Stimulated activated naive CD4-positive, alpha-beta T cell treated with Interleukin-2 at 50 U/mL for 16 hours (primary cell): ENCODE measurements around the gene FBXO24.
A peak's percentile ranks its signal among the peaks of the same experiment; 100 is the strongest.

Experiments
- DNase-seq: peaks from one replicate; lab custom pipeline; 2025; lab: John Stamatoyannopoulos, UW

The FBXO24 gene

DNA sequence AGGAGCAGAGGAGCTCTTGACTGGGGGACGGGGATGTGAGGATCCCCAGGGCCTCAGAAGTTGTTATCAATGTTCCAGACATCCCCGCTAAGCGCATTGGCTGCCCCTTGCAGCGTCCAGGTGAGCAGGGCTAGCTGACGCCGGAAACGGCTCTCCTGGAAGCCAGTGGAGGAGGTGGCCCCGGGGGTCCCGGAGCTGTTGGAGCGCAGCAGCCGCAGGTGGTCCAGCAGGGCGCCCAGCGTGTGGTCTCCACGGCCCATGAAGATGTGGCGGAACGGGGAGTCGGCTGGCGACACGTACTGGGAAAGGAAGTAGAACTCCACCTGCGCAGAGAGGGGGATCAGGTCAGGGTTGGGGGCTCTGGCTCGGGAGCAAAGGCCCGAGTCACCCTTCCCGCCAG lies 34.7 kb downstream of the FBXO24 start:
- no peak for DNase-seq

DNA sequence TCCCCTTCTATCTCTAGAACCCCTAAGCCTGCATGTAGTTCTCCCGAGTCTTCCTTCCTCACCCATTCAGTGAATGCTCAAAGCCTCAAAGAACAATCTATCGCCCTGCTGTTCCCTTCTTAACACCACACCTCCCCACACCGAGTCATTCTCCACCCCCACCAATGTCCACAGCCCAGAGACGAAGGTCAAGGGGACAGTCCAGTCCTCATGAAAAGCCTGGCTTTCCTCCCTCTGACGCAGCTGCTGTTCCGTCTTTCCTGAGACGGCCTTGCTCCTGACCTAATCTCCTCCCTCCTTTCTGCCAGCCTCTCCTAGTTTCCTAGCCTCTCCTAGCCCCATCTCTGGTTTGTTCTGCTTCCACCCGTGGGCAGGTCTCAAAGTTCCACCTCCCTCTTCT lies 35.4 kb downstream of the FBXO24 start:
- DNase-seq = no peak

DNA sequence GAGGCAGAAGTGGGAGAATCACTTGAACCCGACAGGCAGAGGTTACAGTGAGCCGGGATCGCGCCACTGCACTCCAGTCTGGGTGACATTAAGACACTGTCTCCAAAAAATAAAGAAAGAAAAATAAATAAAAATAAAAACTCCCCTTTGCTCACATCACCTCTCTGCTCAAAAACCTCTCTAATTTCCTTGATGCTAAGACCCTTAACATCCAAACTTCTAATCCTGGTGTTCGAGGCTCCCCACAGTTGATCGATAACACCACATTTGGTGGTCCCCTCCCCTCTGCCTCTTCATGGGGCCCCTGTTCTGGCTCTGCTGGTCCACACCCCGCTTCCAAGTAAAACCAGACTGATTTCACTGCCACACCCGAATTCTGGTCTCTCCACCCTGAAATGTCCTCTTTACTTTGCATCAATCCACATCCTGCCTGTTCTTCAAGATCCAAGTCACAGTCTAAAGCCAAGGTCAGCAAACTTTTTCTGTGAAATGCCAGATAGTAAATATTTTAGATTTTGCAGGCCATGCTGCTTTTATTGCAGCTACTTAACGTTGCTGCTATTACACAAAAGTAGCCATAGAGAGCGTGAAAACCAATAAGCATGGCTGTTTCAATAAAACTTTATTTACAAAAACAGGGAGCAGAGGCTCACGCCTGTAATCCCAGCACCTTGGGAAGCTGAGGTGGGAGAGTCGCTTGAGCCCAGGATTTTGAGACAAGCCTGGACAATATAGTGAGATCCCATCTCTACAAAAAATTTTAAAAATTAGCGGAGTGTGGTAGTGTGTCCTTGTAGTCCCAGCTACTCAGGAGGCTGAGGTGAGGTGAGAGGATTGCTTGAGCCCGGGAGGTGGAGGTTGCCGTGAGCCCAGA lies 38.1 kb downstream of the FBXO24 start:
- no peak for DNase-seq

DNA sequence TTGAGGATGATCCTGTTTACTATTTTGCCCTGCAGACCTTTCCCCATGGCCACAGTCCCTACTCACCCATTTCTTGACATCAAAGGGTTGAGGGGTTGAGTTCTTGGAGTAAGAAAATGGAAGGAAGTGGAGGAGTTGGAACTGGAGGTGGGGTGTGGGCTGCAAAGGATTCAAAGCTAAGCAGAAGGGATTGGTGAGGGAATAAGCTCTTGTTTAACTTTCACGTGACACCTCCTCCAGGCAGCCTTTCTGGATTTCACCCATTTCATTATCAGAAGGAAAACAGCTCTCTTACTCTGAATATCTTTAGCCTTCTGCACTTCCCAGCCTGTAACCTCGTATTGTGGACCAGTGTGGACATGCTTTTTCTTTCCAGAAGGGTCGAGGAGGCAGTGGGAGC lies 39.9 kb downstream of the FBXO24 start:
- no peak for DNase-seq

DNA sequence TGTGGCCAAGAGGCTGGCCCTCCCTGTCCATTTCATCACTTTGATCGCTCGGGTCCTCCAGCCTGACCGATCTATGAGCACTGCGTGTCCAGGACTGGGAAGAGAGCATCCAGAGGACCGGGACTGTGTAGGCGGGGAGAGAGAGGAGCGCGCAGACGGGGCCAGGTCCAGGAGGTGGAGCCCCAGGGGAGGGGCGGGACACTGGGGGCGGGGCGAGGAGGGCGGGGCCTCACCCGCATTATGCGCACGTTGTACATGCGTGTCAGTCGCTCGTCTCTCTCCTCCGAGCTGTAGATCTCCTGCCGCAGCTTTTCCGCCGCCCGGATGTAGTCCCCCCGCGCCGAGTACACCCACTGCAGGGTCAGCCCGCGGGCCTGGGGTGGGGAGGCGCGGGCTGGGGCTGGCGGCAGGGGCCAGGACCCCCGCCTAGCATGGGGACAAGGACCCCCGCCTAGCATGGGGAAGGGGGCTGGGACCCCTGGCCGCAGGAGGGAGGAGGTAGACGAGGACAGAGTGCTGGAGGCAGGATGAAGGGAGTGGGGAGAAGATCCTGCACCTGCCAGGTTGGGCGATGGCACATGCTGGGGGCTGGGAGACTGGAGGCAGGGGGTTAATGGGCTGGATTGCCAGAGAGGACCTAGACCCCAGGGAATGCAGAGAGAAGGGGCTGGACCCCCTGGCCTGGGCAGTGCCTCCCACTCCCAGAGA lies 40.6 kb downstream of the FBXO24 start:
- peak; percentile 82 for DNase-seq

DNA sequence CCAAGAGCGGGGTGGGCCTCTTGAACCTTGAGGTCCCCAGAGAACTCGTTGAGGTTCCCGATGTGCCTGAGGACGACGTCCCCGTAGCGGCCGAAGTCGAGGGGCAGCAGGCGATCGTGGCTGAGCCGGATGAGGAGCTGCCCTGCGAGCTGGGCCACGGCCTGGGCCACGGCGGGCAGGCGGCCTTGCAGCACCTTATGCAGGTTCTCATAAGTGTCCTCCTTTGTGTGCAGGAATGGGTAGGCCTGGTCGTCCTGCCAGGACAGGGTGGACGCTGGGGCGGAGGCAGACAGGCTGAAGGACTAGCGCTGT lies 41.1 kb downstream of the FBXO24 start:
- no peak for DNase-seq

DNA sequence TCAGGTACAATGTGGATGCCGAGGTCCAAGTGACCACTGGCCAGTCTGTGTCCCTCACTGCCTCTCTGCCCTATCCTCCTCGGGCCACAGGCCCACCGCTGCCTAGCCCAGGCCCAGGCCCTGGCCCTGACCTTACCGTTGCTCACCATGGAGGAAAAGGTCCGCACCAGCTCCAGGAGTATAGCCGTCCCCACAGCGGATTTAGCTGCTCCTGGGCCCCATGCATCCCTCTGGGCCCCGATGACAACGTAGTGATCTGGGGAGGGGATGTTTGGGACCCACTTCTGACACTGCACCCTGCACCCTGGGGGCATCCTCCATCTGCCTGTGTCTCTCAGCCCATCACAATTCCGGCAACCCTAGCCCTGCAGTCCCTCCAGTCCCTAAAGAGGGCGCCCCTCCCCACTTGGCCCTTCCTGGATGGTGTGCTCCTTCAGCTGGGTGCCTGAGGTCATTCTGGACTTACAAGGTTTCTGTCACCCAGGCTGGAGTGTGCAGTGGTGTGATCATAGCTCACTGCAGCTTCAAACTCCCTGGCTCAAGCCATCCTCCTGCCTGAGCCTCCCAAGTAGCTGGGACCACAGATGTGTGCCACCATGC lies 43.1 kb downstream of the FBXO24 start:
- DNase-seq = no peak

DNA sequence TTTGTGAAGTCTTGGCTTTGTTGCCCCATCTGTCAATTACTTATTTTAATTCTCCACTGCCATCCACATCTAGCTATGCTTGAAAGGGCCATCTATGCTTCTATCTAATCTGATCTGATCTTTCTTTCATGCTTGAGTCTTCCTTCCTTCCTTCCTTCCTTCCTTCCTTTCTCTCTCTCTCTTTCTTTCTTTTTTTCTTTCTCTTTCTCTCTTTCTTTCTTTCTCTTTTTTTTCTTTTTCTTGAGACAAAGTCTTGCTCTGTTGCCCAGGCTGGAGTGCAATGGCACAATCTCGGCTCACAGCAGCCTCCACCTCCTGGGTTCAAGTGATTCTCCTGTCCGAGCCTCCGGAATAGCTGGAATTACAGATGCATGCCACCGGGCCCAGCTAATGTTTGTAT lies 43.9 kb downstream of the FBXO24 start:
- DNase-seq = no peak

DNA sequence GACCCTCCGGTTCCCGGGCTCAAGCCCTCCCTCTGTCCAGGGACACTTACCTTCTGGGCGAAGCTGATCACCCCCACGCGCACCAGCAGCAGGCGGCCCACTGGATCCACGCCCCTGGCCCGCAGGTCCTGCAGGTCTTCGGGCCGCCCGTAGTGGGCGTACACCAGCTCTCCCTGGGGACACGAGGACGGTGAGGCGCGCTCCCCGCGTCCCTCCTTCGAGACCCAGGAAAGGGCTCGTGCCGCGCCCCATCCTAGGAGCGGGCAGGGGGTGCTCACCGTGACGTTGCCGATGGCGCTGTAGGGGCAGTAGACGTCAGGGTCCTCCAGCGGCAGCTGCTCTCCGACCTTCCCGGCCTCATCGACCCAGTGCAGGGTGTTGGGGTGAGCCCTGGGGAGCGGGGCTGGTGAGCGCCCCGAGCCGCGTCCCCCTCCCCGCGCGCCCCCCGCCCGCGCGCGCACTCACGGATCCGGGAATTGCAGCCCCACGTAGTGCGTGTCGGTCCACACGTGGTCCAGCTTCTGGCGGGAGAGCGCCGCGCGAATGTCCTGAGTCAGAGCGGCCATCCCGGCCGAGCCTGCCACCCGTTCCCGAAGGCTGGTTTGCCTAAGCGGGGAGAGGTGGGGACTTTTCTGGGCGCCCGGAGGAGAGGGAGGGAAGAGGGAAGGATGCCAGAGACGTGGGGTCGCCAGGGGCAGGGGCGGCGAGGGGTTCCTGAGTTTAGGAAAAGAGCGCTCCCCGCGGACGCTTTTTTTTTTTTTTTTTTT lies 47.0 kb downstream of the FBXO24 start:
- peak; percentile 58 for DNase-seq

DNA sequence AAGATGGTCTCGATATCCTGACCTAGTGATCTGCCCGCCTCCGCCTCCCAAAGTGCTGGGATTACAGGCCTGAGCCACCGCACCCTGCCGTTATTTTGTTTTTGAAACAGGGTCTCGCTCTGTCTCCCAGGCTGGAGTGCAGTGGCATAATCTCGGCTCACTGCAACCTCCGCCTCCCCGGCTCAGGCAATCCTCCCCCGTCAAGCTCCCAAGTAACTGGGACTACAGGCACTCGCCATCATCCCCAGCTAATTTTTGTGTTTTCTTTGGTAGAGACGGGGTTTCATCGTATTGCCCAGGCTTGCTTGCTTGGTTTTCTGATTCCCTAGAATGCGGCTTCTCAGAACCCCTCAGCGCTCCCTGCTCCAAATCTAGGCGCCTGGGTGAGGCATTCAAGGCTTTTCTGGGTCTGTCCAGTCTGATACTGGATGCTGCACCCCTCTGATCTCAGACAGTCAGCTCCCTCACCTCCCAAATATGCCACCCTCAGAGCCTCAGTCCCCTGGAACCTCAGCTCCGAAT lies 53.9 kb downstream of the FBXO24 start:
- no peak for DNase-seq

DNA sequence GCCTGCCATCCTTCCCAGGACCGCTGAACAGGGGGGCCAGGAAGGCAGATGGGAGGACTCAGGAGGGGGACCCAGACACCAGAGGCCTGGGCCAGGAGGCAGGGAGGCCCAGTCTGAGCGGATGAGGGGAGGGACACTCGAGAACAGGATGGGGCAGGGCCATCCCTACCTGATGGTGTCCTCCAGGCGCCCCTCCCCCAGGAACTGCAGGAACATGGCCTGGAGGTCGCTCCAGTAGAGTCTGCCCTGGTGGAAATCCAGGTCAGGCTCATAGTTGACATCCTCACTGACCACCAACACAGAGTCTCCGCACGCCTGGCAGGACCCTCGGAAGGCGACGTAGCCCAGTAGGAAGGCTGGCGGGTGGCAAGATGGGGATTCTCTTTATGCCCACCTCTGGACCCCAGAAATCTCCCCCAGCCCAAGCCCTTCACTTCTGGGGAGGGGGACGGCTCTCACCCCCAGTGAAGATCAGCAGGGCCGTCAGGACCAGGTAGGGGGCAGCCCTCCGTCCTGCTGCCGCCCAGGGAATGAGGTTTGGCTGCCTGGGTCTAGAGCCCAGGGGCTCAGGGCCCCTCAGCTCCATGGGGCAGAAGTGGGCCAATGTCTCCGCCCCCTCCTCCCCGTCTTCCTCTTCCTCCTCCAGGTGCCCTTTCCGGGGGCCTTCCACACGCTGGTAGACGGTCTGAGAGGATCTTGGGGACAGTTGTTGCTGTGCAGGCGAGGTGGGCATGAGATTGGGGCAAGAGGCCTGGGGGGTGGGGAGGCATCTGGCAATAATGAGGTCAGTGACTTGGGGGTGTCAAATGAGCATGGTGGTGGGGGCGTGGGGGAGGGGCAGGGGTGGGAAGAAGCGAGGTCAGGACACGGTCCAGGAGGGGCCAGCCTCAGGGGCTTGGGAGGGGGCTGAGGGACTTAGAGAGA lies 54.7 kb downstream of the FBXO24 start:
- no peak for DNase-seq

DNA sequence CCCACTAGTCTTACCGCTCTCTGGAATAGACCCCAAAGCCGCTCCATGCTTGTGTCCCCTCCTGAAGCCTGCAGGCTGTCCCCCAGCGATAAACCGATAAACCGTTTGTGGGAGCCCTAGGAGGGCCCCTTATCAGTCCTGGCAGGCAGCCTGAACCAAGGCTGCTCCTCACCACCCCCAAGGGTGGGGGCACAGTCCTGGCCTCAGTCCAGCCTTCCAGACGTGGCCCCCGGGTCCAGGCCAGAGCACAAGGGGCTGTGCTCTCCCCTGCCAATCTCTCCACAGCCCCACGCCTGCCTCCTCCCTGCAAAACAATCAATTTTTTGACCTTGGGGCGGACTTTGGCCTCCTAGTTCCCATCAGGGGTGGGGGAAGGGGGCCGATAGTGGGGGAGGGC lies 55.3 kb downstream of the FBXO24 start, which contains the start of gene TFR2:
TFR2 (minus strand) TSS at position 90 of the 397 bp plus-strand sequence; CDS start at position 47, 43 bp downstream.
- DNase-seq = no peak

DNA sequence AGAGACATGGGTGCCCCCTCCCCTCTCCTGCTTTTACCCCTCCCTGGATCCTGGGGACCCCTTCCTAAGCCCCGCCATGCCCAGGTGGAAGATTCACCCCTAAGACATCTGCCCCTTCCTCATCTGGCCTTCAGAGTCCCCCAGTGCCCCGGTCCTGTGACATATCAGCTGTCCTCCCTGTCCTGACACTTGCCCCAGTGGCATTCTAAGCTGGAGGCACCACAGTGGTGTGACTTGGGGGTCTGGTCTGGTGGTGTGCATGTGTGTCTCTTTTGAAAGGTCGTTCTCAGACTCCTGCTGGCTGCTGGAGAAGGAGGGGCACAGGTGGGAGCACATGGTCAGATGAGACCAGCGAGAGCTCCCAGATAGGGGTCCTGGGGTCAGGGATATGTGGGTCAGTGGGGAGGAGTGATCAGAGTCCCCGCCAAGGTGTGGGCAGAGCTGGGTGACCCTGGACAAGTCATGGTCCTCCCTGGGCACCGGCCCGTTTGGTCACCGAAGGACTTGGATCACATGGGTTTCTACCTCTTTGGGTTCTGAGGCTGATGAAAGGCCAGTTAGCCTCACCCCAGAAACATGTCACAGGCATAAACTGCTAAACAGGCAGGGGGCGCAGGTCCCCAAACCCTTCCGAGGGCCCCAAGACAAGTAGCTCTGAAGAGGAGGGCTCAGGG lies 55.9 kb downstream of the FBXO24 start:
- DNase-seq = no peak

DNA sequence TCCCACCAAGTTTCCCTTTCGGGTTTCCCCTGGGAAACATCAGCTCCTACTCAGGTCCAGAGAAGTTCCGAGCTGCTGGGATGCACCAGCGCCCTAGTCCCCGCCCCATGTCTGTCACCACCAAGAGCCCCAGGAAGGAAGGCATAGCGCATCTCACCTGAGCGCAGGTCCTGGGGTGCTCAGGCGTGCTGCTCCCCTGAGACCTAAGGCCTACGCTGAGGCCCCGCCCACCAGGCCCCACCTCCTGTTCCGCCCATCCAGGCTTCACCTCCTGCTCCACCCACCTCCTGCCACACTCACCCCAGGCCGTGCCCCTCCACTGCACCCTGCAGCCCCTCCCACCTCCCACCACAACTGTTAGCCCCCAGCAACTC lies 56.4 kb downstream of the FBXO24 start:
- DNase-seq = peak; percentile 5

DNA sequence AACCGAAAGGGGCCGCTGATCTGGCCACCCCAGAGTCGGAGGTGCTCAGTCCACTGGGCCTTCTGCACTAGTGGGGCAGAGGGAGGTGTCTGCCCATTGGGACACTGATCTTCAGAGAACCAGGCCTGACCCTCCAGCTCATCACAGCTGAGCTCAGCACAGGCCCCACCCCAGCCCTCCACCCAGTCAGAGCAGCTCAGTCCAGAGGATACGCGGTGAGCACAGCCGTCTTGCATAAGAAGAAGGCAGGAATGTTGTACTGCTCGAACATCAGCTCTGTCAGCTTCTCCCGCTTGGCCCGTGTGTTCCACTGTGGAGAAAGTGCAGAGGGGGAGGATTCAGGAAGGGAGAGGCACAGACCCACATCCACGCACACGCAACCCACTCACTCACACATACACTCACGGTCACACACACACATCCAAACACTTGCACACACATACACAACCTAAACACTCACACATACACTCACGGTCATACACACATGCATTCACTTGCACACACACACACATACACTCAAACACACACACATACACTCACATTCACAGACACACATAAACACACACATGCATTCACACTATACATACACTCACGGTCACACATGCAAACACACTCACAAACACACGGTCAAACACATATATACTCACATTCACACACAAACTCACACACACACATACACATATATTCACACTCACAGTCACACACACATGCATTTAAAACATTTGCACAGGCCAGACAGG lies 63.9 kb downstream of the FBXO24 start:
- no peak for DNase-seq
